ENCODE results near the gene CHD9NB.

Gene CHD9NB

DNA sequence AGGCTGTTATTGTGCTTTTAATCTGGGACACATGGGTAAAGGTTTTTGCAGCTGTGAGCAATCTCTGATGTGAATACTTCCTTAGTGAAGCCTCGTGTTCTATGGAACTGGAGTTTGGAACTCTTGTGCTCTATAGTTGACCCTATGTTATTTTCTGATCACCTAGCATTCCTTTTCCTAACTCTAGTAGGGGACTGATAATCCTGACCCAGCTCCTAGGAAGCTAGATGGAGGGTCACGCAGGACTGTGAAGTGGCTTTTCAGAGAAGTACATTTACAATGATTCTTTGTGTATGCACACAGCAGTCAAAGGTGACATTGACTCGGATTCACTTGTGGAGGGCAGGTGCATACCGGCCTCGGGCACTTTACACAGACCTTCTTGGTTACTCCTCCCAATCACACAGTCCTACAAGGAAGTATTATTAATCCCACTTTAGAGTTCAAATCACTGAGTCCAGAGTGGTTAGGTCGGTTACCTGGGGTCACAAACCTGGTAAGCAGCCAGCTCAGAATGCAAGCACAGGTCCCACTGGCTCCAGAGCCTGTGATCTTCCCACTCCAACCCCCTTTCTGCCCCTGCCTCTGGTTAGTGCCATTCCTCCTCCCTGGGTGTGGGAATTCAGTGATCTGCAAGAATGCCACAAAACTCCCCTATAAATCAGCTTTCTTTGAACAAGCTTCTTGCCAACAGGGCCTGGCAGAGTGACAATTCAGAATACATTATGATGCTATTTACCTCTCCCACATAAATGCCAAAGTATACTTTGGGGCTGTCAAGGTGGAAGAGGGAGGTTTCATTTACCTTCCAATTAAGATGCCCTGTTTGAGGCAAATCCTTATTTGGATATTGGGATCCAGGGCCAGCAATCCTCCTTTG is 7.1 kb downstream of the CHD9NB start:
- no peak for TF ChIP-seq EZH2phosphoT487 (IDR thresholded peaks at IDR 0.05; ENCODE audit: low read depth)
- TF ChIP-seq, protein P1, sequence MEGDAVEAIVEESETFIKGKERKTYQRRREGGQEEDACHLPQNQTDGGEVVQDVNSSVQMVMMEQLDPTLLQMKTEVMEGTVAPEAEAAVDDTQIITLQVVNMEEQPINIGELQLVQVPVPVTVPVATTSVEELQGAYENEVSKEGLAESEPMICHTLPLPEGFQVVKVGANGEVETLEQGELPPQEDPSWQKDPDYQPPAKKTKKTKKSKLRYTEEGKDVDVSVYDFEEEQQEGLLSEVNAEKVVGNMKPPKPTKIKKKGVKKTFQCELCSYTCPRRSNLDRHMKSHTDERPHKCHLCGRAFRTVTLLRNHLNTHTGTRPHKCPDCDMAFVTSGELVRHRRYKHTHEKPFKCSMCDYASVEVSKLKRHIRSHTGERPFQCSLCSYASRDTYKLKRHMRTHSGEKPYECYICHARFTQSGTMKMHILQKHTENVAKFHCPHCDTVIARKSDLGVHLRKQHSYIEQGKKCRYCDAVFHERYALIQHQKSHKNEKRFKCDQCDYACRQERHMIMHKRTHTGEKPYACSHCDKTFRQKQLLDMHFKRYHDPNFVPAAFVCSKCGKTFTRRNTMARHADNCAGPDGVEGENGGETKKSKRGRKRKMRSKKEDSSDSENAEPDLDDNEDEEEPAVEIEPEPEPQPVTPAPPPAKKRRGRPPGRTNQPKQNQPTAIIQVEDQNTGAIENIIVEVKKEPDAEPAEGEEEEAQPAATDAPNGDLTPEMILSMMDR (IDR thresholded peaks at IDR 0.05; ENCODE audit: low read depth, low read length), result no peak

DNA sequence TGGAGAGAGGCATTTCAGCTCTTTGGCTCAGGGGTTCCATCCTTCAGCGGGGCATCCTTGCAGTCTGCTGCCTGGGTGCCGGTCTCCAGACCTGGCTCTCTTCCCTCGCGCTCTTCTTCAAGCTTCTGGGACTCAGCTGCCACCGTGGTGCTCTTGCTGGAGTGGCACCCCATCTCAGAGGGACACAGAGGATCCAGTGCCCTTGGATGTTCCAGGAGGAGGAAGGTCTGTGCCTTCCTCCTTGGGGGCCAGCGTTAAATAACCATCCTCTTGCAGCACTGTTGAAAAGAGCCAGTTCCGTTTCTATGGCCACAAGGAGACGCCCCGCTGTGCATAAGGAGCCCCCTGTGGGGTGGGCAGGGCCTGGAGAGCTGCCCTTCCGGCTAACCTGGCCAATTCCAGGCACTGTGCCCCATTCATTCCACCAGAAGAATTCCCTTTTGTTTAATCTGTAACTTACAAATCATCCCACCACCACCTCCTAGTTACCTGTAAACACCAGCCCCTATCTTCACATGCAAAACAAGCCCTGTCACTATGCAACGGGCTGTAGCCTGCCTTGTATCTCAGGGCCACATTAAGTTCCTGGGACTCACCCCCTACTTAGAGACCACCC is 8.6 kb downstream of the CHD9NB start:
- peaks cover 26% of the 10 kb centered on the region for H3K27me3 ChIP-seq (ENCODE audit: low read depth, low read length)
- H3K4me3 ChIP-seq (ENCODE audit: low read length), result no peak overlapping the region
- no peaks in the 10 kb centered on the region for H3K79me2 ChIP-seq (ENCODE audit: low read length)
- no peak overlapping the region for H3K9ac ChIP-seq (ENCODE audit: low read length)
- TF ChIP-seq EZH2phosphoT487 (IDR thresholded peaks at IDR 0.05; ENCODE audit: low read depth), result no peak
- TF ChIP-seq, protein P1 (IDR thresholded peaks at IDR 0.05; ENCODE audit: low read depth, low read length), result no peak
- no peaks in the 10 kb centered on the region for H3K36me3 ChIP-seq (replicated peaks; ENCODE audit: low read depth, low read length)
- H3K4me2 ChIP-seq (ENCODE audit: low read length), result no peak overlapping the region
- H3K9me3 ChIP-seq (ENCODE audit: insufficient read depth, low read length), result no peaks in the 10 kb centered on the region
- no peak overlapping the region for H2AFZ ChIP-seq (ENCODE audit: low read depth, low read length)
- H4K20me1 ChIP-seq (ENCODE audit: insufficient read depth, low read length), result no peaks in the 10 kb centered on the region
- H3K27ac ChIP-seq (ENCODE audit: low read length), result no peak overlapping the region
- peaks cover 6% of the 10 kb centered on the region for H3K4me1 ChIP-seq (ENCODE audit: low read length)

More for the DNA sequence above, 7.1 kb downstream of the CHD9NB start:
- Histone ChIP-seq H3K4me3 (ENCODE audit: low read length) (no peak overlapping the region), H2AFZ (ENCODE audit: low read depth, low read length) (no peak overlapping the region), H4K20me1 (ENCODE audit: insufficient read depth, low read length) (no peaks in the 10 kb centered on the region), H3K4me2 (ENCODE audit: low read length) (no peak overlapping the region), H3K36me3 (replicated peaks; ENCODE audit: low read depth, low read length) (no peaks in the 10 kb centered on the region), H3K9ac (ENCODE audit: low read length) (no peak overlapping the region), H3K4me1 (ENCODE audit: low read length) (peaks cover 6% of the 10 kb centered on the region), H3K79me2 (ENCODE audit: low read length) (no peaks in the 10 kb centered on the region), H3K27ac (ENCODE audit: low read length) (no peak overlapping the region), H3K27me3 (ENCODE audit: low read depth, low read length) (peaks cover 26% of the 10 kb centered on the region), H3K9me3 (ENCODE audit: insufficient read depth, low read length) (no peaks in the 10 kb centered on the region)

DNA sequence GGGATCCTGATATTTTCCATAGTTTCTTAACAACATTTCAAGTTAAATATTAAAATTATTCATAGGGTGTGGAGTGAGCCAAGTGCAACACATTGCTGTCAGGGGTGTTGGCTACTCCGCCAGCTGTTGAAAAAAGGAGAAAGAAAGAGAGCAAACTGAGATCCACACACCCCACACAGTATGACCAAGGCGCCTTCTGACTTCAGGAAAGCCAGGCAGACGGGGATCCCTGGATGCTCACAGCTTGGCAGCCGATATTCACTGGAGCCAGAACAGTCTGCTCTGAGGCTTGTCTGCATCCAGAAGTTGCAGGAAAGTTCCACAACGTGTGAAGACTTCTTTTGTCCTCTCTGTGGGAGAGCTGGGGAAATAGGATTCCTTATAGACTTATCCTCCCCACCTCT is 9.3 kb downstream of the CHD9NB start:
- Histone ChIP-seq H3K4me3 (ENCODE audit: low read length) (no peak overlapping the region), H3K79me2 (ENCODE audit: low read length) (no peaks in the 10 kb centered on the region), H3K4me2 (ENCODE audit: low read length) (no peak overlapping the region), H3K27me3 (ENCODE audit: low read depth, low read length) (peaks cover 26% of the 10 kb centered on the region), H2AFZ (ENCODE audit: low read depth, low read length) (no peak overlapping the region), H3K36me3 (replicated peaks; ENCODE audit: low read depth, low read length) (no peaks in the 10 kb centered on the region), H3K9ac (ENCODE audit: low read length) (no peak overlapping the region), H3K4me1 (ENCODE audit: low read length) (peaks cover 6% of the 10 kb centered on the region), H3K27ac (ENCODE audit: low read length) (no peak overlapping the region), H3K9me3 (ENCODE audit: insufficient read depth, low read length) (no peaks in the 10 kb centered on the region), H4K20me1 (ENCODE audit: insufficient read depth, low read length) (no peaks in the 10 kb centered on the region)
- TF ChIP-seq, protein P1 (IDR thresholded peaks at IDR 0.05; ENCODE audit: low read depth, low read length), result no peak
- TF ChIP-seq EZH2phosphoT487 (IDR thresholded peaks at IDR 0.05; ENCODE audit: low read depth), result no peak

DNA sequence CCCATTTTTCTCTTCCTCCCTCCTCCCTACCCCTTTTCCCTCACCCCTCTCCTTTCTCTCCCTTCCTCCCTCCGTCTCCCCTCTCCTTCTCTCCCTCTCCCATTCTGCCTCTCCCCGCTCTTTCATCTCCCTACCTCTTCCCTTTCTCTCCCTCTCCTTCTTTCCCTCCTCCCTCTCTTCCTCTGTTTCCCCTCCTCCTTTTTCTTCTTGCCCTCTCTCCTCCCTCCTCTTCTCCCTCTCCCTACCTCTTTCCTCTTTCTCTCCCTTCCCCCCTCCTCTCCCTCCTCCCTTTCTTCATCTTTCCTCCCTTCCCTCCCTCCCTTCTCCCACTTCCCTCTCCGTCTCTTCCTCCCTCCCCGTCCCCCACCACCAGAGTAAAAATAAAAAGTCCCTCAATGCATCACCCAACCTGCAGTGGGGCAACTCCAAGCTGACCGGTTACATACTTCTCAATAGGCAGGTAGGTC is 10.4 kb downstream of the CHD9NB start:
- Histone ChIP-seq H3K27ac (ENCODE audit: low read length) (no peak overlapping the region), H3K9me3 (ENCODE audit: insufficient read depth, low read length) (no peaks in the 10 kb centered on the region), H3K4me1 (ENCODE audit: low read length) (peaks cover 6% of the 10 kb centered on the region), H3K36me3 (replicated peaks; ENCODE audit: low read depth, low read length) (no peaks in the 10 kb centered on the region), H2AFZ (ENCODE audit: low read depth, low read length) (no peak overlapping the region), H3K4me3 (ENCODE audit: low read length) (no peak overlapping the region), H4K20me1 (ENCODE audit: insufficient read depth, low read length) (no peaks in the 10 kb centered on the region), H3K4me2 (ENCODE audit: low read length) (no peak overlapping the region), H3K79me2 (ENCODE audit: low read length) (no peaks in the 10 kb centered on the region), H3K9ac (ENCODE audit: low read length) (no peak overlapping the region), H3K27me3 (ENCODE audit: low read depth, low read length) (peaks cover 26% of the 10 kb centered on the region)
- TF ChIP-seq, protein P1 (IDR thresholded peaks at IDR 0.05; ENCODE audit: low read depth, low read length), result no peak
- no peak for TF ChIP-seq EZH2phosphoT487 (IDR thresholded peaks at IDR 0.05; ENCODE audit: low read depth)

All from OCI-LY3 (cell line).